HG03575 (cell line): ENCODE results near the gene FAAP100.

Experiments used
- ATAC-seq: cut with Tn5 transposase; IDR thresholded peaks from one replicate; pipeline ENCODE4 v1.9.1; 2021; ENCODE audit not compliant: unreplicated experiment, insufficient number of reproducible peaks, low FRiP score; ENCODE audit errors: extremely low read depth

The FAAP100 gene

GRCh38 chr17:81517009-81517338, 35.2 kb downstream of the FAAP100 start:
- no peak for ATAC-seq

- ATAC-seq: no peak
These were observed 35.7 kb downstream of the FAAP100 start for GRCh38 chr17:81516439-81516838.

GRCh38 chr17:81515530-81516041, 36.6 kb downstream of the FAAP100 start:
- ATAC-seq: no peak

- ATAC-seq: no peak
These were observed 37.2 kb downstream of the FAAP100 start for GRCh38 chr17:81514739-81515529.

GRCh38 chr17:81514489-81514738, 37.7 kb downstream of the FAAP100 start:
- no peak for ATAC-seq

- no peak for ATAC-seq
These were observed 38.2 kb downstream of the FAAP100 start for GRCh38 chr17:81513753-81514488.

GRCh38 chr17:81513372-81513752, 38.8 kb downstream of the FAAP100 start:
- no peak for ATAC-seq

GRCh38 chr17:81512562-81513371, 39.4 kb downstream of the FAAP100 start, which contains the start of gene ACTG1:
TSS of gene ACTG1 (minus strand) at chr17:81512799. CDS start at chr17:81512354, 445 bp downstream.
- ATAC-seq: no peak

- no peak for ATAC-seq
These were observed 40.2 kb downstream of the FAAP100 start for GRCh38 chr17:81511804-81512561.

GRCh38 chr17:81511554-81511803, 40.7 kb downstream of the FAAP100 start:
- ATAC-seq: no peak

- no peak for ATAC-seq
These were observed 41.2 kb downstream of the FAAP100 start for GRCh38 chr17:81510785-81511553.

GRCh38 chr17:81509972-81510784, 42.0 kb downstream of the FAAP100 start:
- ATAC-seq: no peak

- no peak for ATAC-seq
These were observed 42.8 kb downstream of the FAAP100 start for GRCh38 chr17:81509207-81509971.

GRCh38 chr17:81508639-81509206, 43.4 kb downstream of the FAAP100 start:
- no peak for ATAC-seq

- ATAC-seq: no peak
These were observed 48.5 kb downstream of the FAAP100 start for GRCh38 chr17:81503619-81504018.

- no peak for ATAC-seq
These were observed 49.6 kb downstream of the FAAP100 start for GRCh38 chr17:81502471-81503017.

GRCh38 chr17:81500047-81500446, 52.1 kb downstream of the FAAP100 start:
- ATAC-seq: no peak
